GM12878 (cell line): ENCODE results near the gene CCNY. TPM values are rescaled to one million over a fixed set of nuclear protein-coding genes. Genes with fewer than 3 reads are reported as not detected.

Experiments
- ATAC-seq: fragments of 200-7000 bp; cut with Tn5 transposase; 3 replicates; pipeline ENCODE4 v1.9.1; 2020; ENCODE audit warnings: mild to moderate bottlenecking, moderate library complexity
- BruUV-seq: library from RNA; stranded (reverse); fragments of 400-500 nt; replicated peaks from 2 replicates; lab custom pipeline; 2021; lab: Mats Ljungman, UMichigan
- CTCF ChIA-PET: fragments of 300-600 bp; sonication (Branson Sonifier 250); formaldehyde crosslinking; extraction: SDS; loops from one replicate; lab custom pipeline; 2021; ENCODE audit warnings: inconsistent platforms; lab: Yijun Ruan, JAX
- POLR2A ChIA-PET: fragments of 350-600 bp; formaldehyde crosslinking; extraction: SDS; loops from one replicate; lab custom pipeline; 2021; ENCODE audit warnings: inconsistent platforms; lab: Charles Lee
- RAD21 ChIA-PET: fragments of 300-600 bp; sonication (Branson Sonifier 250); formaldehyde crosslinking; loops from one replicate; lab custom pipeline; 2023; ENCODE audit warnings: antibody characterized with exemption; ENCODE audit not compliant: unreplicated experiment; lab: Charles Lee
- SMC1A ChIA-PET: fragments of 300-600 bp; sonication (Branson Sonifier 250); formaldehyde crosslinking; loops from one replicate; lab custom pipeline; 2023; ENCODE audit not compliant: unreplicated experiment, uncharacterized antibody; lab: Charles Lee
- DNase-seq: peaks from one replicate; pipeline ENCODE4 v3.0.0-alpha.2; 2011; ENCODE audit warnings: low read depth, low spot score
- FAIRE-seq: peaks from 3 replicates; lab custom pipeline; 2011; peaks lifted over from hg19 to GRCh38; lab: Jason Lieb, UNC
- H2AFZ ChIP-seq: 2 replicates; pipeline ENCODE4 v1.6.0; 2011; ENCODE audit warnings: low read depth, low read length, control low read depth; ENCODE audit not compliant: control insufficient read depth
- H3K27ac ChIP-seq: 2 replicates; pipeline ENCODE4 v1.5.1; 2011; ENCODE audit warnings: control low read depth; ENCODE audit not compliant: control insufficient read depth, insufficient read depth
- H3K27me3 ChIP-seq, 2 experiments: replicated peaks in 1 of 2; 2 replicates each; pipeline versions ENCODE4 v1.6.0 to v1.6.1; 2011; ENCODE audit warnings: low read length in 1 of 2; ENCODE audit not compliant: control insufficient read depth in 2 of 2, insufficient read depth in 2 of 2
- H3K36me3 ChIP-seq, 2 experiments: 2 replicates each; pipeline ENCODE4 v1.5.1; 2011; ENCODE audit warnings: low read length in 1 of 2; ENCODE audit not compliant: control insufficient read depth in 2 of 2, insufficient read depth in 2 of 2
- H3K4me1 ChIP-seq: 2 replicates; pipeline ENCODE4 v1.6.1; 2011; ENCODE audit warnings: mild to moderate bottlenecking, low read length, moderate library complexity, mixed read lengths; ENCODE audit not compliant: control insufficient read depth, insufficient read depth
- H3K4me2 ChIP-seq: 2 replicates; pipeline ENCODE4 v1.6.0; 2011; ENCODE audit warnings: control low read depth; ENCODE audit not compliant: control insufficient read depth, insufficient read depth
- H3K4me3 ChIP-seq: fragments of 200-600 bp; sonication (generic); 2 replicates; pipeline ENCODE4 v1.5.1; 2016
- H3K79me2 ChIP-seq: 2 replicates; pipeline ENCODE4 v1.6.0; 2011; ENCODE audit warnings: low read length; ENCODE audit not compliant: control insufficient read depth, insufficient read depth
- H3K9ac ChIP-seq: 2 replicates; pipeline ENCODE4 v1.8.0; 2011; ENCODE audit warnings: low read length, control low read depth, mixed read lengths; ENCODE audit not compliant: control insufficient read depth, insufficient read depth
- H3K9me3 ChIP-seq: replicated peaks from 3 replicates; pipeline ENCODE4 v1.5.1; 2011; ENCODE audit warnings: mild to moderate bottlenecking, low read length; ENCODE audit not compliant: control insufficient read depth, insufficient read depth
- H4K20me1 ChIP-seq: 2 replicates; pipeline ENCODE4 v1.6.0; 2011; ENCODE audit not compliant: control insufficient read depth, insufficient read depth
- EED ChIP-seq: sonication (generic); IDR thresholded peaks from 2 replicates; pipeline ENCODE4 v1.6.1; 2016; ENCODE audit warnings: antibody characterized with exemption, low read depth
- EP300 ChIP-seq, 2 experiments: fragments of 150-350 bp in 1 of 2; IDR thresholded peaks; 2 replicates each; pipeline ENCODE4 v1.6.1; 2011 to 2012; ENCODE audit warnings: low read depth in 2 of 2, low read length in 2 of 2, borderline replicate concordance in 1 of 2, improper control_type of control experiment in 1 of 2, inconsistent platforms in 1 of 2; ENCODE audit not compliant: control insufficient read depth in 1 of 2
- NFYA ChIP-seq: IDR thresholded peaks from 2 replicates; pipeline ENCODE4 v1.6.1; 2011; ENCODE audit warnings: low read depth, mild to moderate bottlenecking, low read length, improper control_type of control experiment, borderline replicate concordance
- PAX5 ChIP-seq: IDR thresholded peaks from 2 replicates; pipeline ENCODE4 v1.6.1; 2011; ENCODE audit warnings: low read depth, low read length, borderline replicate concordance
- RAD21 ChIP-seq: IDR thresholded peaks from 2 replicates; pipeline ENCODE4 v1.6.1; 2011; ENCODE audit warnings: mild to moderate bottlenecking, low read depth, low read length, moderate library complexity; ENCODE audit not compliant: insufficient read depth
- SPI1 ChIP-seq: IDR thresholded peaks from 2 replicates; pipeline ENCODE4 v1.6.1; 2011; ENCODE audit warnings: low read depth, mild to moderate bottlenecking, low read length, moderate library complexity, borderline replicate concordance; ENCODE audit not compliant: insufficient read depth
- SREBF1 ChIP-seq: IDR thresholded peaks from 2 replicates; pipeline ENCODE4 v1.6.1; 2012; ENCODE audit warnings: mild to moderate bottlenecking, low read length
- SRF ChIP-seq, 2 experiments: IDR thresholded peaks; 2 replicates each; pipeline ENCODE4 v1.6.1; 2011; ENCODE audit warnings: low read depth in 2 of 2, low read length in 2 of 2, mild to moderate bottlenecking in 1 of 2, moderate library complexity in 1 of 2
- TCF7 ChIP-seq: IDR thresholded peaks from 2 replicates; pipeline ENCODE4 v1.6.1; 2014; ENCODE audit warnings: antibody characterized with exemption, borderline replicate concordance
- WGBS: methylation state at CpG from one replicate; pipeline ENCODE4 v1.1.6; 2016; ENCODE audit warnings: low lambda C conversion rate; ENCODE audit not compliant: insufficient replicate concordance, insufficient coverage; ENCODE audit errors: missing lambda C conversion rate; 5-methylcytosine and 5-hydroxymethylcytosine counted together
- in situ Hi-C: fragments of 300-500 bp; cut with MboI; formaldehyde crosslinking; loops from 9 replicates; pipeline ENCODE4 v1.14.3; 2018; ENCODE audit warnings: mixed read lengths
- intact Hi-C: fragments of 100-400 bp; cut with micrococcal nuclease; formaldehyde crosslinking; loops from one replicate; pipeline ENCODE4 v1.14.2; 2022; ENCODE audit not compliant: unreplicated experiment
- polyA plus RNA-seq, 11 experiments: library from polyadenylated mRNA; depleted of rRNA in 4 of 11; unstranded in 6 of 11; stranded (reverse) in 5 of 11; fragments of >200 nt; fragmentation: Nextera tagmentation in 4 of 11; fragmentation: Illumina TruSeq in 1 of 11; extraction: Ambion mirVana in 4 of 11; extraction: Trizol in 1 of 11; gene quantifications; 1 replicate in 1 of 11; 2 replicates in 10 of 11; pipeline versions ENCODE4 v1.2.1 to v1.2.3, GENCODE V29; 2011 to 2016; ENCODE audit warnings: inconsistent platforms in 2 of 11, missing spikeins in 2 of 11, low read depth in 1 of 11
- total RNA-seq, 4 experiments: library from RNA; depleted of rRNA in 3 of 4; stranded (reverse); fragments of >200 nt in 3 of 4; fragmentation: Illumina TruSeq in 1 of 4; extraction: Trizol in 1 of 4; gene quantifications; 2 replicates each; pipeline versions ENCODE4 v1.2.1 to v1.2.3, GENCODE V29; 2013 to 2021
- TF ChIP-seq, protein P1 (sequence below): fragments of 450-650 bp; IDR thresholded peaks from 2 replicates; pipeline ENCODE4 v1.6.1; 2018; ENCODE audit warnings: borderline replicate concordance, mild to moderate bottlenecking; ENCODE audit not compliant: partially characterized antibody
- TF ChIP-seq, protein P2 (sequence below): fragments of 450-650 bp; IDR thresholded peaks from 2 replicates; pipeline ENCODE4 v1.6.1; 2014; ENCODE audit warnings: mild to moderate bottlenecking

CCNY gene
- total and polyA plus RNA-seq, 10 of the 15 experiments (the other 5 are each of a cell fraction or from before 2014, with no cell fraction given), result 3.6 to 50.0 (median 26.1) TPM

DNA sequence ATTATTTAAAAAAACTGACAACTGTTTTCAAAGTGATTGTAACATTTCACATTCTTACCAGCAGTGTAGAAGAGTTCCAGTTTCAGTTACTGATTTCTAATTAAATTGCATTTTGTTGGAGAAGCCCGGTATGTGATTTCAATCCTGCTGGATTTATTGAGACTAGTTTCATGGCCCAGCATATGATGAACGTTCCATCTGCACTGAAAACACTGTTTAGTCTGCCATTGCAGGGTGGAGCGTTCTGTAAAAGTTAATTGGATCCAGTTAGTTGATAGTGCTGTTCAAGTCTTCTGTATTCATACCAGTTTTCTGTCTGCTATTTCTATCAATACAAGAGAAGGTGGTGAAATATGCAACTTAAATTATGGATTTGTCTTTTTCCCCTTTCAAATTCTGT lies 37.3 kb upstream of the CCNY start (continued):
- TF ChIP-seq, protein P1, sequence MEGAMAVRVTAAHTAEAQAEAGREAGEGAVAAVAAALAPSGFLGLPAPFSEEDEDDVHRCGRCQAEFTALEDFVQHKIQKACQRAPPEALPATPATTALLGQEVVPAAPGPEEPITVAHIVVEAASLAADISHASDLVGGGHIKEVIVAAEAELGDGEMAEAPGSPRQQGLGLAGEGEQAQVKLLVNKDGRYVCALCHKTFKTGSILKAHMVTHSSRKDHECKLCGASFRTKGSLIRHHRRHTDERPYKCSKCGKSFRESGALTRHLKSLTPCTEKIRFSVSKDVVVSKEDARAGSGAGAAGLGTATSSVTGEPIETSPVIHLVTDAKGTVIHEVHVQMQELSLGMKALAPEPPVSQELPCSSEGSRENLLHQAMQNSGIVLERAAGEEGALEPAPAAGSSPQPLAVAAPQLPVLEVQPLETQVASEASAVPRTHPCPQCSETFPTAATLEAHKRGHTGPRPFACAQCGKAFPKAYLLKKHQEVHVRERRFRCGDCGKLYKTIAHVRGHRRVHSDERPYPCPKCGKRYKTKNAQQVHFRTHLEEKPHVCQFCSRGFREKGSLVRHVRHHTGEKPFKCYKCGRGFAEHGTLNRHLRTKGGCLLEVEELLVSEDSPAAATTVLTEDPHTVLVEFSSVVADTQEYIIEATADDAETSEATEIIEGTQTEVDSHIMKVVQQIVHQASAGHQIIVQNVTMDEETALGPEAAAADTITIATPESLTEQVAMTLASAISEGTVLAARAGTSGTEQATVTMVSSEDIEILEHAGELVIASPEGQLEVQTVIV, result no peak
- TF ChIP-seq TCF7 (no peak), NFYA (no peak)

DNA sequence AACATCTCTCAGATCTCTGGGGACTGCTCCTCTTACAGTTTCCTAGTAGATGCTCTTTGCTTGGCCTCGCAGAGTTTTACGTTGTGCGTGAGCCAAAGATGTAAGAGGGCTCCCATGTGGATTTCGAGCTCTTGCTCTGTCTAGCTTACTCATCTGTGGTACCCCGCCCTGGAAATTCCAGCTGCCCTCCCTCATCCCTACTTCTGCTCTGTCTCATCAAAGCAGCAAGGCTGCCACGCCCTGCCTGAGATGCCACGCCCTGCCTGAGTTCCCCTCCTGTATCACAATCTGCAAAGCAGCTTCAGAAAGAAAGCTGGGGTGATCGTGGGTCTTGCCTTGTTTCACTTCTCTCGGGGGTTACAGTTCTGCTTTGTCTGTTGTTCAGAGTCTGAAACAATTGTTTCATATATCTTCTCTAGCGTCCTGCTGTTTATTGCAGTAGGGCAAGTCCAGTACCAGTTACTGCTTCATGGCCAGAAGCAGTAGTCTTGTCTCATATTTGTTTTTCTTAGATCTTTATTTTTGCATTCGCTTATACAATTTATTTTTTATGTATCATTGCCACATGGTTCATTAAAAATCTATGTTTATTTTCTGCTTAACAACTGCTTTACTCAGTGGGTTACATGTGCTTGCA lies 36.1 kb upstream of the CCNY start:
- Histone ChIP-seq H4K20me1 (no peaks in the 10 kb centered on the region), H3K9me3 (no peaks in the 10 kb centered on the region), H3K36me3 (no peaks in the 10 kb centered on the region), H3K4me1 (no peaks in the 10 kb centered on the region), H2AFZ (peak overlapping the region; percentile 18; the same call in 1 of the 2 replicates)
- POLR2A ChIA-PET, result interaction anchor here (0.6 kb wide), 1 partner anchor 1057 kb away, joined by 4 read pairs; no protein-coding TSS in a partner anchor
- WGBS, result 1% methylated on average over 11 of the region's 11 CpGs
- DNase-seq, result peak; percentile 51
- CTCF ChIA-PET, result no interaction called here
- intact Hi-C loops, result no loop called here
- 0 out of 4 replicates have a peak, but pooled peaks of 1 of the 2 experiments have one; percentile 9 for TF ChIP-seq EP300 (IDR thresholded peaks at IDR 0.05; ENCODE audit: borderline replicate concordance in 1 of 2, control insufficient read depth in 1 of 2, low read depth in 2 of 2, low read length in 2 of 2)
- TF ChIP-seq SPI1, result peak; percentile 88; the same call in 1 of the 2 replicates
- TF ChIP-seq EED, result peak; percentile 36; the same call in 1 of the 2 replicates
- no peak for TF ChIP-seq SREBF1
- TF ChIP-seq, protein P2, sequence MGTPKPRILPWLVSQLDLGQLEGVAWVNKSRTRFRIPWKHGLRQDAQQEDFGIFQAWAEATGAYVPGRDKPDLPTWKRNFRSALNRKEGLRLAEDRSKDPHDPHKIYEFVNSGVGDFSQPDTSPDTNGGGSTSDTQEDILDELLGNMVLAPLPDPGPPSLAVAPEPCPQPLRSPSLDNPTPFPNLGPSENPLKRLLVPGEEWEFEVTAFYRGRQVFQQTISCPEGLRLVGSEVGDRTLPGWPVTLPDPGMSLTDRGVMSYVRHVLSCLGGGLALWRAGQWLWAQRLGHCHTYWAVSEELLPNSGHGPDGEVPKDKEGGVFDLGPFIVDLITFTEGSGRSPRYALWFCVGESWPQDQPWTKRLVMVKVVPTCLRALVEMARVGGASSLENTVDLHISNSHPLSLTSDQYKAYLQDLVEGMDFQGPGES, result no peak
- TF ChIP-seq SRF (IDR thresholded peaks at IDR 0.05; ENCODE audit: low read depth in 2 of 2, low read length in 2 of 2), result 0 out of 4 replicates have a peak, but pooled peaks of 1 of the 2 experiments have one; percentile 20
- no peak for TF ChIP-seq RAD21
- TF ChIP-seq PAX5, result peak; percentile 44; the same call in 1 of the 2 replicates
- TF ChIP-seq, all 136 proteins: peak for 5
- in situ Hi-C loops, result no loop called here
- ChIA-PET RAD21 (interaction anchor here (1.0 to 2.1 kb wide), 6 partner anchors 29 to 263 kb away, joined by 3 to 8 read pairs (median 4); no protein-coding TSS in a partner anchor), SMC1A (interaction anchor here (0.9 to 1.7 kb wide), 5 partner anchors 27 to 54 kb away, joined by 3 to 5 read pairs (median 3); no protein-coding TSS in a partner anchor)
- Histone ChIP-seq H3K79me2 (no peaks in the 10 kb centered on the region), H3K27ac (no peak overlapping the region), H3K27me3 (no peaks in the 10 kb centered on the region), H3K9ac (no peak overlapping the region), H3K4me2 (peak overlapping the region; percentile 30; the same call in 1 of the 2 replicates), H3K4me3 (no peak overlapping the region)
- FAIRE-seq (peak; percentile 49), ATAC-seq (peak; percentile 99)
- BruUV-seq, result no TSS peak
